Endothelial cell (in vitro differentiated cells): ENCODE results near the gene GNPDA1. TPM values are rescaled to one million over a fixed set of nuclear protein-coding genes. Genes with fewer than 3 reads are reported as not detected.
"Not testable (repeated sequence)": the region's sequence is repeated elsewhere in the genome, so short reads cannot be mapped to it uniquely, and the experiment has no call there.

Source experiments
- DNase-seq: peaks from one replicate; pipeline ENCODE4 v3.0.0; 2021; ENCODE audit warnings: low spot score
- H3K27ac Mint-ChIP-seq: one replicate; pipeline ENCODE4 v1.8.0; 2021; ENCODE audit warnings: mixed read lengths, inconsistent platforms; ENCODE audit not compliant: unreplicated experiment
- H3K27me3 Mint-ChIP-seq: one replicate; pipeline ENCODE4 v1.8.0; 2021; ENCODE audit warnings: mild to moderate bottlenecking, moderate library complexity, mixed read lengths, inconsistent platforms; ENCODE audit not compliant: unreplicated experiment
- H3K36me3 Mint-ChIP-seq: one replicate; pipeline ENCODE4 v1.8.0; 2021; ENCODE audit warnings: mild to moderate bottlenecking, low read depth, mixed read lengths, inconsistent platforms; ENCODE audit not compliant: unreplicated experiment
- H3K4me1 Mint-ChIP-seq: one replicate; pipeline ENCODE4 v1.8.0; 2021; ENCODE audit warnings: mild to moderate bottlenecking, mixed read lengths, inconsistent platforms; ENCODE audit not compliant: unreplicated experiment
- H3K4me3 Mint-ChIP-seq: one replicate; pipeline ENCODE4 v1.8.0; 2021; ENCODE audit warnings: mild to moderate bottlenecking, mixed read lengths, inconsistent platforms; ENCODE audit not compliant: unreplicated experiment
- H3K9me3 Mint-ChIP-seq: one replicate; pipeline ENCODE4 v1.8.0; 2021; ENCODE audit warnings: mixed read lengths, inconsistent platforms; ENCODE audit not compliant: unreplicated experiment
- CTCF ChIP-seq: fragments of 200-600 bp; sonication (generic); IDR thresholded peaks from one replicate; pipeline ENCODE4 v1.5.0; 2021; ENCODE audit warnings: antibody characterized with exemption; ENCODE audit not compliant: unreplicated experiment
- total RNA-seq: library from RNA; stranded (reverse); fragmentation: NEBNext Ultra II Directional; extraction: Animal tissue kit (Norgen Biotek cat#: 25700); gene quantifications from one replicate; pipeline ENCODE4 v1.2.1, GENCODE V29; 2021; ENCODE audit not compliant: unreplicated experiment

GNPDA1 gene
- total RNA-seq, 1 donor from 2014 or later, result 59.5 TPM

GRCh38 chr5:142055301-142055700, 42.5 kb upstream of the GNPDA1 start:
- DNase-seq, result no peak
- no peaks in the 10 kb centered on the region for H3K9me3 Mint-ChIP-seq
- H3K36me3 Mint-ChIP-seq, result no peaks in the 10 kb centered on the region
- H3K27ac Mint-ChIP-seq, result no peak overlapping the region
- no peak overlapping the region for H3K4me3 Mint-ChIP-seq
- peaks cover 9% of the 10 kb centered on the region for H3K27me3 Mint-ChIP-seq
- no peak for TF ChIP-seq CTCF
- peaks cover 4% of the 10 kb centered on the region for H3K4me1 Mint-ChIP-seq

- Mint-ChIP-seq H3K36me3 (no peaks in the 10 kb centered on the region), H3K4me3 (no peak overlapping the region), H3K4me1 (peaks cover 4% of the 10 kb centered on the region), H3K27me3 (peaks cover 5% of the 10 kb centered on the region), H3K27ac (no peak overlapping the region), H3K9me3 (no peaks in the 10 kb centered on the region)
- no peak for TF ChIP-seq CTCF
- DNase-seq, result no peak
Measured at GRCh38 chr5:142053426-142054151, 40.8 kb upstream of the GNPDA1 start.

- H3K27me3 Mint-ChIP-seq, H3K36me3 Mint-ChIP-seq, DNase-seq, H3K4me1 Mint-ChIP-seq, H3K9me3 Mint-ChIP-seq, H3K4me3 Mint-ChIP-seq, H3K27ac Mint-ChIP-seq: not testable (repeated sequence)
Measured at GRCh38 chr5:142052026-142052425, 39.2 kb upstream of the GNPDA1 start.

- Mint-ChIP-seq H3K4me1 (peaks cover 4% of the 10 kb centered on the region), H3K4me3 (no peak overlapping the region), H3K27ac (no peak overlapping the region), H3K27me3 (peaks cover 2% of the 10 kb centered on the region), H3K36me3 (no peaks in the 10 kb centered on the region), H3K9me3 (no peaks in the 10 kb centered on the region)
- DNase-seq, result no peak
- no peak for TF ChIP-seq CTCF
Measured at GRCh38 chr5:142048272-142048671, 35.4 kb upstream of the GNPDA1 start.

- H3K4me3 Mint-ChIP-seq, result no peak overlapping the region
- H3K27me3 Mint-ChIP-seq, result no peaks in the 10 kb centered on the region
- no peaks in the 10 kb centered on the region for H3K9me3 Mint-ChIP-seq
- DNase-seq, result no peak
- no peak for TF ChIP-seq CTCF
- no peak overlapping the region for H3K27ac Mint-ChIP-seq
- H3K36me3 Mint-ChIP-seq, result no peaks in the 10 kb centered on the region
- H3K4me1 Mint-ChIP-seq, result peaks cover 3% of the 10 kb centered on the region
Measured at GRCh38 chr5:142046191-142046590, 33.4 kb upstream of the GNPDA1 start.

- not testable (repeated sequence) for H3K4me3 Mint-ChIP-seq, H3K27ac Mint-ChIP-seq, H3K27me3 Mint-ChIP-seq, H3K4me1 Mint-ChIP-seq, DNase-seq, H3K36me3 Mint-ChIP-seq, H3K9me3 Mint-ChIP-seq
Measured at GRCh38 chr5:142040881-142041280, 28.1 kb upstream of the GNPDA1 start.
